GM23338 (cell line): Measurements from ENCODE around the gene HDAC3. TPM values are rescaled to one million over a fixed set of nuclear protein-coding genes. Genes with fewer than 3 reads are reported as not detected.
A peak's percentile ranks its signal among the peaks of the same experiment; 100 is the strongest.

Experiments
- ATAC-seq: fragments of 200-7000 bp; cut with Tn5 transposase; 3 replicates; pipeline ENCODE4 v1.9.1; 2020
- DNase-seq: peaks from one replicate; pipeline ENCODE4 v3.0.0-alpha.2; 2015; ENCODE audit warnings: low spot score
- H2AFZ ChIP-seq: fragments of 200-600 bp; sonication (generic); 2 replicates; pipeline ENCODE4 v1.8.0; 2016; ENCODE audit warnings: antibody characterized with exemption, mild to moderate bottlenecking, moderate library complexity
- H3F3A ChIP-seq: fragments of 200-600 bp; sonication (generic); replicated peaks from 2 replicates; pipeline ENCODE4 v1.8.0; 2017; ENCODE audit warnings: antibody characterized with exemption, mixed run types, low read depth
- H3K27ac ChIP-seq: fragments of 200-600 bp; sonication (generic); 2 replicates; pipeline ENCODE4 v1.6.1; 2016; ENCODE audit warnings: low read depth
- H3K27me3 ChIP-seq: fragments of 200-600 bp; sonication (generic); 2 replicates; pipeline ENCODE4 v1.8.0; 2016; ENCODE audit warnings: mild to moderate bottlenecking, mixed run types, moderate library complexity; ENCODE audit not compliant: insufficient read depth
- H3K36me3 ChIP-seq: fragments of 200-600 bp; sonication (generic); 2 replicates; pipeline ENCODE4 v1.8.0; 2016; ENCODE audit warnings: mild to moderate bottlenecking; ENCODE audit not compliant: insufficient read depth
- H3K4me1 ChIP-seq: fragments of 200-600 bp; sonication (generic); 2 replicates; pipeline ENCODE4 v1.8.0; 2016; ENCODE audit warnings: mild to moderate bottlenecking, moderate library complexity; ENCODE audit not compliant: insufficient read depth
- H3K4me2 ChIP-seq: fragments of 200-600 bp; sonication (generic); 2 replicates; pipeline ENCODE4 v1.7.1; 2017; ENCODE audit warnings: mixed run types
- H3K4me3 ChIP-seq: fragments of 200-600 bp; sonication (generic); 2 replicates; pipeline ENCODE4 v1.6.1; 2016; ENCODE audit warnings: mixed run types
- H3K79me2 ChIP-seq: fragments of 200-600 bp; sonication (generic); replicated peaks from 2 replicates; pipeline ENCODE4 v1.8.0; 2017; ENCODE audit warnings: mild to moderate bottlenecking; ENCODE audit not compliant: insufficient read depth
- H3K9me2 ChIP-seq: fragments of 200-600 bp; sonication (generic); 2 replicates; pipeline ENCODE4 v1.8.0; 2017; ENCODE audit not compliant: insufficient read depth
- H4K20me1 ChIP-seq: fragments of 200-600 bp; sonication (generic); replicated peaks from 2 replicates; pipeline ENCODE4 v1.8.0; 2017; ENCODE audit warnings: mild to moderate bottlenecking; ENCODE audit not compliant: insufficient read depth
- H3K27ac Mint-ChIP-seq: 2 replicates; pipeline ENCODE4 v1.8.0; 2020; ENCODE audit warnings: inconsistent platforms, mild to moderate bottlenecking, moderate library complexity, mixed read lengths
- H3K27me3 Mint-ChIP-seq: 3 replicates; pipeline ENCODE4 v1.8.0; 2022; ENCODE audit warnings: low read depth, mild to moderate bottlenecking, moderate library complexity, mixed read lengths, inconsistent platforms; ENCODE audit not compliant: insufficient read depth, poor library complexity
- H3K36me3 Mint-ChIP-seq: 3 replicates; pipeline ENCODE4 v1.8.0; 2021; ENCODE audit warnings: low read depth, mild to moderate bottlenecking, inconsistent platforms, moderate library complexity, mixed read lengths
- H3K4me1 Mint-ChIP-seq: 3 replicates; pipeline ENCODE4 v1.8.0; 2020; ENCODE audit warnings: mild to moderate bottlenecking, inconsistent platforms, mixed read lengths
- H3K4me3 Mint-ChIP-seq: 3 replicates; pipeline ENCODE4 v1.8.0; 2021; ENCODE audit warnings: moderate library complexity, mild to moderate bottlenecking, inconsistent platforms, mixed read lengths
- H3K9me3 Mint-ChIP-seq: 3 replicates; pipeline ENCODE4 v1.8.0; 2020; ENCODE audit warnings: moderate library complexity, mild to moderate bottlenecking, inconsistent platforms, mixed read lengths
- EZH2phosphoT487 ChIP-seq: fragments of 200-600 bp; sonication (generic); IDR thresholded peaks from one replicate; pipeline ENCODE4 v1.8.1; 2018; ENCODE audit warnings: antibody characterized with exemption; ENCODE audit not compliant: unreplicated experiment
- NANOG ChIP-seq: IDR thresholded peaks from 2 replicates; pipeline ENCODE4 v1.6.1; 2016; ENCODE audit warnings: antibody characterized with exemption, borderline replicate concordance
- POLR2AphosphoS5 ChIP-seq: IDR thresholded peaks from 2 replicates; pipeline ENCODE4 v1.6.1; 2016; ENCODE audit warnings: antibody characterized with exemption, low read depth
- STAT1 ChIP-seq: IDR thresholded peaks from one replicate; pipeline ENCODE4 v1.6.1; 2016; ENCODE audit warnings: antibody characterized with exemption; ENCODE audit not compliant: unreplicated experiment
- ZNF331 ChIP-seq: fragments of 250-450 bp; sonication (Bioruptor Pico); IDR thresholded peaks from 2 replicates; pipeline ENCODE4 v1.5.0; 2020; ENCODE audit warnings: low read depth, mild to moderate bottlenecking, moderate library complexity
- polyA plus RNA-seq: library from polyadenylated mRNA; unstranded; fragments of >200 nt; fragmentation: Nextera tagmentation; extraction: Ambion mirVana; gene quantifications from 2 replicates; pipeline ENCODE4 v1.2.1, GENCODE V29; 2016
- total RNA-seq: library from RNA; depleted of rRNA; stranded (reverse); fragments of >200 nt; shearing (Covaris generic); gene quantifications from 2 replicates; pipeline ENCODE4 v1.2.3, GENCODE V29; 2014
- TF ChIP-seq, protein P1 (sequence below), 2 experiments: fragments of 200-600 bp in 1 of 2; sonication (generic) in 1 of 2; conservative IDR thresholded peaks; 2 replicates each; pipeline versions ENCODE4 v1.5.1 to v1.6.1; 2016 to 2017; ENCODE audit warnings: antibody characterized with exemption in 2 of 2, low read depth in 2 of 2, mild to moderate bottlenecking in 2 of 2, moderate library complexity in 1 of 2

Gene HDAC3
- total and polyA plus RNA-seq, 2 experiments from 2014 or later, result 59.2 to 90.0 TPM

DNA sequence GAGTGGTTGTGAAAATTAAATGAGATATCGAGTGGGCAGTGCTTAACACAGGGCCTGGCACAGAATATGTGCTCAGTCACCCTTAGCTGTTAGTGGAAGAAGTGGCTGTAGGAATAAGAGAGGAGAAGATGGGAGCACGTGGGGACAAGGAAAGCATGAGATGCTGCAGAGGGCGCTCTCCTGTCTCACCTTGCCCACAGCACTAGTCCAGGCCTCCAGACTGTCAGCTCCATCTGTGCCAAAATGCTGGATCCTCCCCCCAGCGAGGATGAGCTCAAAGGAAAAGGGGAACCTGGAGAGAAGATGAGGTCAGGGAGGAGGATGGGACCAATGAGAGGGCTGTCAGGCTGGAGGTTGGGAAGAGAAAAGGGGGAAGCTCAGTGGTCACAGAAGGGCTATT, 32.9 kb upstream of the HDAC3 start:
- Mint-ChIP-seq H3K4me3 (no peak overlapping the region; the same call in 2 of the 3 replicates), H3K9me3 (no peaks in the 10 kb centered on the region), H3K27ac (no peak overlapping the region), H3K4me1 (peaks cover 23% of the 10 kb centered on the region), H3K36me3 (peaks cover 61% of the 10 kb centered on the region), H3K27me3 (peaks cover 13% of the 10 kb centered on the region)
- Histone ChIP-seq H3K79me2 (no peaks in the 10 kb centered on the region), H3K27me3 (no peaks in the 10 kb centered on the region), H3K27ac (no peak overlapping the region), H4K20me1 (no peaks in the 10 kb centered on the region; the same call in 1 of the 2 replicates), H3K9me2 (no peaks in the 10 kb centered on the region), H3K36me3 (peaks cover 4% of the 10 kb centered on the region), H3F3A (no peaks in the 10 kb centered on the region), H3K4me1 (peaks cover 14% of the 10 kb centered on the region), H3K4me3 (no peak overlapping the region), H3K4me2 (no peak overlapping the region), H2AFZ (no peak overlapping the region)
- TF ChIP-seq STAT1 (no peak), POLR2AphosphoS5 (no peak), NANOG (no peak), EZH2phosphoT487 (no peak), ZNF331 (CRISPR knock-in tag) (no peak)
- TF ChIP-seq, protein P1, sequence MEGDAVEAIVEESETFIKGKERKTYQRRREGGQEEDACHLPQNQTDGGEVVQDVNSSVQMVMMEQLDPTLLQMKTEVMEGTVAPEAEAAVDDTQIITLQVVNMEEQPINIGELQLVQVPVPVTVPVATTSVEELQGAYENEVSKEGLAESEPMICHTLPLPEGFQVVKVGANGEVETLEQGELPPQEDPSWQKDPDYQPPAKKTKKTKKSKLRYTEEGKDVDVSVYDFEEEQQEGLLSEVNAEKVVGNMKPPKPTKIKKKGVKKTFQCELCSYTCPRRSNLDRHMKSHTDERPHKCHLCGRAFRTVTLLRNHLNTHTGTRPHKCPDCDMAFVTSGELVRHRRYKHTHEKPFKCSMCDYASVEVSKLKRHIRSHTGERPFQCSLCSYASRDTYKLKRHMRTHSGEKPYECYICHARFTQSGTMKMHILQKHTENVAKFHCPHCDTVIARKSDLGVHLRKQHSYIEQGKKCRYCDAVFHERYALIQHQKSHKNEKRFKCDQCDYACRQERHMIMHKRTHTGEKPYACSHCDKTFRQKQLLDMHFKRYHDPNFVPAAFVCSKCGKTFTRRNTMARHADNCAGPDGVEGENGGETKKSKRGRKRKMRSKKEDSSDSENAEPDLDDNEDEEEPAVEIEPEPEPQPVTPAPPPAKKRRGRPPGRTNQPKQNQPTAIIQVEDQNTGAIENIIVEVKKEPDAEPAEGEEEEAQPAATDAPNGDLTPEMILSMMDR (conservative IDR thresholded peaks at IDR 0.05; ENCODE audit: low read depth in 2 of 2), result peak; percentile 50 to 75
- peak; percentile 61 for DNase-seq
- peak; percentile 19 for ATAC-seq

DNA sequence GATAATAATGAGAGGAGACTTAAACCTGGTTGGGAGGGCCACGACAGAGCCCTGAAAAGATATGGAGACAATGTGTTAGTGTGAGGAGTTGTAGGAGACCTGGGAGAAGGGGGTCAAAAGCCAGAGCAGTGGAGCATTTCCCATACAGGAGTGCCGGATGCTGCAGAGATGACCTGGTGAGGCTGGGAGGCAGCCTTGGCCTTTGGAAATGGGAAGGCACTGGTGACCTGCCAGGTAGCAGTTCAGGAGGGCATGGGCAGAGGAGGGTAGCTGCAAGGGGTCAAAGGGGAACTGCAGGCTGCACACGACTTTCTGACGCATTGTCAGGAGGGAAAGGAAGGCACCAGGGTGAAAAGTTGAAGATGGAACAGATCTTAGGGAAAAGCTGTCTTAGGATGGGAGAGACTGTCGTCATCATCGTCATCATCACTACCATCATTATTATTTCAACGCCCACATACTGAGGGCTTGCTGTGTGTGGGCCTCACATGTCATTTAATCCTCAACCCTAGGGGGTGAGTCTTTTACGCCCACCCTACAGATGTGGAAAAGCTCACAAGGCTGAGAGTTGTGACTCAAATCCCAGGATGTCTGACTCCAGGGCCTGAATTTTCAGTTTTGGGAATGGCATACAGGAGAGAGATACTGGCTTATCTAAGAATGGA, 32.1 kb upstream of the HDAC3 start:
- H3K4me1 Mint-ChIP-seq, result peaks cover 21% of the 10 kb centered on the region
- H3K4me2 ChIP-seq, result no peak overlapping the region
- H3K27ac ChIP-seq, result no peak overlapping the region

More for the DNA sequence above, 32.1 kb upstream of the HDAC3 start:
- Mint-ChIP-seq H3K9me3 (no peaks in the 10 kb centered on the region), H3K27me3 (peaks cover 14% of the 10 kb centered on the region), H3K4me3 (no peak overlapping the region; the same call in 2 of the 3 replicates), H3K36me3 (peaks cover 65% of the 10 kb centered on the region), H3K27ac (peak overlapping the region; percentile 83; the same call in 1 of the 2 replicates)
- H3K36me3 ChIP-seq, result peaks cover 12% of the 10 kb centered on the region
- H3F3A ChIP-seq, result no peaks in the 10 kb centered on the region
- TF ChIP-seq ZNF331 (CRISPR knock-in tag), result no peak
- no peaks in the 10 kb centered on the region for H3K27me3 ChIP-seq
- H3K9me2 ChIP-seq, result no peaks in the 10 kb centered on the region
- no peaks in the 10 kb centered on the region for H3K79me2 ChIP-seq
- H2AFZ ChIP-seq, result no peak overlapping the region
- ATAC-seq (no peak), DNase-seq (no peak)
- no peak overlapping the region for H3K4me3 ChIP-seq
- H3K4me1 ChIP-seq, result peaks cover 6% of the 10 kb centered on the region
- H4K20me1 ChIP-seq, result no peaks in the 10 kb centered on the region; the same call in 1 of the 2 replicates
